Vagina (tissue), 2 donors: ENCODE measurements around the gene WFDC12. TPM values are rescaled to one million over a fixed set of nuclear protein-coding genes. Genes with fewer than 3 reads are reported as not detected.

ENCODE experiments used
- DNase-seq, 2 donors: peaks; one replicate each; pipeline ENCODE4 v3.0.0-alpha.2; 2017; ENCODE audit errors: extremely low spot score in 2 of 2
- H3K27ac ChIP-seq: fragments of 200-600 bp; sonication (generic); one replicate; pipeline ENCODE4 v1.5.1; 2019
- H3K27me3 ChIP-seq: fragments of 200-600 bp; sonication (generic); one replicate; pipeline ENCODE4 v1.5.1; 2019
- H3K36me3 ChIP-seq, 2 donors: fragments of 200-600 bp; sonication (generic); one replicate each; pipeline ENCODE4 v1.5.1; 2017 to 2019
- H3K4me1 ChIP-seq: fragments of 200-600 bp; sonication (generic); one replicate; pipeline ENCODE4 v1.5.1; 2019
- H3K4me3 ChIP-seq, 2 donors: fragments of 200-600 bp; sonication (generic); 1 replicate in 1 of 2; 2 replicates in 1 of 2; pipeline ENCODE4 v1.5.1; 2016 to 2019
- H3K9me3 ChIP-seq: fragments of 200-600 bp; sonication (generic); one replicate; pipeline ENCODE4 v1.5.1; 2019
- CTCF ChIP-seq, 3 experiments: fragments of 450-650 bp in 2 of 3; fragments of 200-600 bp in 1 of 3; sonication (generic) in 1 of 3; IDR thresholded peaks; one replicate each; pipeline ENCODE4 v1.5.1; 2017 to 2019; ENCODE audit warnings: antibody characterized with exemption in 3 of 3, mild to moderate bottlenecking in 2 of 3, moderate library complexity in 2 of 3
- POLR2A ChIP-seq, 2 donors: fragments of 450-650 bp; IDR thresholded peaks; one replicate each; pipeline ENCODE4 v1.6.1; 2017; ENCODE audit warnings: antibody characterized with exemption in 2 of 2, mild to moderate bottlenecking in 2 of 2, moderate library complexity in 2 of 2
- POLR2AphosphoS5 ChIP-seq, 2 donors: sonication (generic); formaldehyde crosslinking; IDR thresholded peaks; one replicate each; pipeline ENCODE4 v1.9.0; 2017; ENCODE audit warnings: antibody characterized with exemption in 2 of 2, mild to moderate bottlenecking in 2 of 2, low read depth in 1 of 2; ENCODE audit not compliant: insufficient read depth in 1 of 2
- intact Hi-C: fragments of 100-400 bp; cut with DNase I; formaldehyde crosslinking; loops from one replicate; pipeline ENCODE4 v1.15.1; 2023
- total RNA-seq: library from RNA; depleted of rRNA; stranded (reverse); fragments of >200 nt; gene quantifications from one replicate; pipeline ENCODE4 v1.2.3, GENCODE V29; 2016

The WFDC12 gene
- total RNA-seq, 1 donor from 2014 or later = 4.4 TPM

- H3K27ac ChIP-seq = no peak overlapping the region
- H3K9me3 ChIP-seq = peaks cover 7% of the 10 kb centered on the region
- TF ChIP-seq CTCF (IDR thresholded peaks at IDR 0.05) = no peak
- TF ChIP-seq POLR2AphosphoS5 (IDR thresholded peaks at IDR 0.05; ENCODE audit: insufficient read depth in 1 of 2, low read depth in 1 of 2) = no peak
- no peak for TF ChIP-seq POLR2A (IDR thresholded peaks at IDR 0.05)
- intact Hi-C loops = no loop called here
- H3K27me3 ChIP-seq = no peaks in the 10 kb centered on the region
- peaks cover 6% of the 10 kb centered on the region for H3K4me1 ChIP-seq
- peaks cover 0 to 16% of the 10 kb centered on the region in 2 donors for H3K36me3 ChIP-seq
- no peak overlapping the region for H3K4me3 ChIP-seq
- DNase-seq = no peak
These were observed 41.1 kb downstream of the WFDC12 start for GRCh38 chr20:45083127-45083526.

- intact Hi-C loops = no loop called here
- Histone ChIP-seq H3K36me3 (peaks cover 0 to 21% of the 10 kb centered on the region in 2 donors), H3K27ac (no peak overlapping the region), H3K9me3 (peaks cover 7% of the 10 kb centered on the region), H3K27me3 (no peaks in the 10 kb centered on the region), H3K4me1 (no peaks in the 10 kb centered on the region), H3K4me3 (no peak overlapping the region)
- TF ChIP-seq POLR2A (IDR thresholded peaks at IDR 0.05) (no peak), CTCF (IDR thresholded peaks at IDR 0.05) (no peak), POLR2AphosphoS5 (IDR thresholded peaks at IDR 0.05; ENCODE audit: insufficient read depth in 1 of 2, low read depth in 1 of 2) (no peak)
- DNase-seq = no peak
These were observed 41.8 kb downstream of the WFDC12 start for GRCh38 chr20:45082468-45082867.

- no peak for DNase-seq
- Histone ChIP-seq H3K4me3 (no peak overlapping the region), H3K36me3 (peaks cover 0 to 21% of the 10 kb centered on the region in 2 donors), H3K27me3 (no peaks in the 10 kb centered on the region), H3K27ac (no peak overlapping the region), H3K4me1 (no peaks in the 10 kb centered on the region), H3K9me3 (peaks cover 7% of the 10 kb centered on the region)
- TF ChIP-seq POLR2AphosphoS5 (IDR thresholded peaks at IDR 0.05; ENCODE audit: insufficient read depth in 1 of 2, low read depth in 1 of 2) (no peak), POLR2A (IDR thresholded peaks at IDR 0.05) (no peak), CTCF (IDR thresholded peaks at IDR 0.05) (no peak)
- intact Hi-C loops = no loop called here
These were observed 43.2 kb downstream of the WFDC12 start for GRCh38 chr20:45080867-45081624.

- Histone ChIP-seq H3K4me3 (no peak overlapping the region), H3K27ac (no peak overlapping the region), H3K36me3 (peaks cover 0 to 29% of the 10 kb centered on the region in 2 donors), H3K27me3 (no peaks in the 10 kb centered on the region), H3K9me3 (peaks cover 3% of the 10 kb centered on the region), H3K4me1 (no peaks in the 10 kb centered on the region)
- intact Hi-C loops = no loop called here
- DNase-seq = no peak
- TF ChIP-seq CTCF (IDR thresholded peaks at IDR 0.05) (no peak), POLR2AphosphoS5 (IDR thresholded peaks at IDR 0.05; ENCODE audit: insufficient read depth in 1 of 2, low read depth in 1 of 2) (no peak), POLR2A (IDR thresholded peaks at IDR 0.05) (no peak)
These were observed 46.7 kb downstream of the WFDC12 start for GRCh38 chr20:45077559-45077958.

Other genes starting within 250 kb of the WFDC12 start
- gene YWHAB, start 238.8 kb downstream of the WFDC12 start, total RNA-seq = 87.4 TPM
- 19.6 TPM for gene PABPC1L, start 214.4 kb downstream of the WFDC12 start, total RNA-seq
- 16.2 TPM for gene TOMM34, start 164.1 kb downstream of the WFDC12 start, total RNA-seq
- gene STK4, start 158.0 kb downstream of the WFDC12 start, total RNA-seq = 25.8 TPM
- not detected for gene KCNS1, start 23.3 kb downstream of the WFDC12 start, total RNA-seq
- gene WFDC5, start 9.3 kb downstream of the WFDC12 start, total RNA-seq = 6.1 TPM
- gene PI3, start 50.4 kb upstream of the WFDC12 start, total RNA-seq = 234 TPM
- gene SEMG1, start 82.6 kb upstream of the WFDC12 start, total RNA-seq = not detected
- not detected for gene SEMG2, start 96.9 kb upstream of the WFDC12 start, total RNA-seq
- 431 TPM for gene SLPI, start 130.1 kb upstream of the WFDC12 start, total RNA-seq
- gene RBPJL, start 182.4 kb upstream of the WFDC12 start, total RNA-seq = not detected
- gene MATN4, start 183.8 kb upstream of the WFDC12 start, total RNA-seq = not detected
- 62.6 TPM for gene SDC4, start 224.0 kb upstream of the WFDC12 start, total RNA-seq
- gene SYS1, start 238.7 kb upstream of the WFDC12 start, total RNA-seq = 44.9 TPM